SKM-1 (cell line): ENCODE measurements around the gene SPRY2.
A peak's percentile ranks its signal among the peaks of the same experiment; 100 is the strongest.
"Not testable (repeated sequence)": the region's sequence is repeated elsewhere in the genome, so short reads cannot be mapped to it uniquely, and the experiment has no call there.

Experiments
- DNase-seq: peaks from one replicate; lab custom pipeline; 2025; ENCODE audit not compliant: unreplicated experiment; lab: John Stamatoyannopoulos, UW

SPRY2 gene

GRCh38 chr13:80355496-80356094 is 14.7 kb upstream of the SPRY2 start:
- not testable (repeated sequence) for DNase-seq

- no peak for DNase-seq
Observed at GRCh38 chr13:80348750-80349149, 7.8 kb upstream of the SPRY2 start.

- DNase-seq = no peak
Observed at GRCh38 chr13:80348314-80348713, 7.4 kb upstream of the SPRY2 start.

GRCh38 chr13:80345771-80346510 is 5.0 kb upstream of the SPRY2 start:
- no peak for DNase-seq

GRCh38 chr13:80344032-80344431 is 3.1 kb upstream of the SPRY2 start:
- not testable (repeated sequence) for DNase-seq

- no peak for DNase-seq
Observed at GRCh38 chr13:80342471-80343371, 1.8 kb upstream of the SPRY2 start.

GRCh38 chr13:80341756-80342370 is 937 bp upstream of the SPRY2 start:
- no peak for DNase-seq

- DNase-seq = no peak
Observed at GRCh38 chr13:80340651-80341100, 250 bp downstream of the SPRY2 start.

GRCh38 chr13:80339912-80340650 is 845 bp downstream of the SPRY2 start:
- DNase-seq = peak; percentile 44

GRCh38 chr13:80339563-80339911 is 1.4 kb downstream of the SPRY2 start:
- DNase-seq = no peak

GRCh38 chr13:80338781-80339562 is 2.0 kb downstream of the SPRY2 start:
- DNase-seq = no peak

GRCh38 chr13:80337288-80338081 is 3.4 kb downstream of the SPRY2 start:
- DNase-seq = no peak

GRCh38 chr13:80336776-80337287 is 4.1 kb downstream of the SPRY2 start:
- DNase-seq = no peak

GRCh38 chr13:80336370-80336769 is 4.6 kb downstream of the SPRY2 start:
- DNase-seq = no peak

GRCh38 chr13:80334597-80335260 is 6.2 kb downstream of the SPRY2 start:
- no peak for DNase-seq

GRCh38 chr13:80331984-80332383 is 8.9 kb downstream of the SPRY2 start:
- DNase-seq = no peak

GRCh38 chr13:80329250-80329649 is 11.7 kb downstream of the SPRY2 start:
- DNase-seq = no peak

GRCh38 chr13:80319004-80319403 is 21.9 kb downstream of the SPRY2 start:
- DNase-seq = no peak
